Activated CD8-positive, alpha-beta memory T cell treated with anti-CD3 and anti-CD28 coated beads, Interleukin-2, amount 50 U/mL, for 48 hours (primary cell): ENCODE measurements around the gene CORO2B.
"Not testable (repeated sequence)": the region's sequence is repeated elsewhere in the genome, so short reads cannot be mapped to it uniquely, and the experiment has no call there.

Experiments
- DNase-seq: peaks from one replicate; pipeline ENCODE4 v3.0.0-alpha.2; 2020

Gene CORO2B

DNA sequence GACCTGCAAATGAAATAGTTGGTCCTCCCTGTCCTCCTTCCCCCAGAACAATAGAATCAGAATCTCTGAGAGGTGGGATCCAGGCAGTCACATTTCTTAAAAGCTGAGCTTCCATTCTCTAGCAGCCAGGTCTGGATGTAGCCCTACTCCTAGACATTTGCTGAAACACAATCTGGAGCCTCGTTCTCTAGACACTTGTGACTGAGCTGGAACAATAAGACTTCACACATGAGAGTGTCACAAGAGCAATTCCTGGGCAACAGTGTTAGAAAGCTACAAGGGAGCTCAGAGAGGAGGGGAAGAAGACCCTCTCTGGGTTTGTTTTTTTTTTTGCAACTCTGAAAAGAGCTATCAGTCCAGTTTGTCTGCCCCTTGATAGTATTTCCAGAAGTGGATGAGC is 14.5 kb downstream of the CORO2B start:
- DNase-seq = no peak

DNA sequence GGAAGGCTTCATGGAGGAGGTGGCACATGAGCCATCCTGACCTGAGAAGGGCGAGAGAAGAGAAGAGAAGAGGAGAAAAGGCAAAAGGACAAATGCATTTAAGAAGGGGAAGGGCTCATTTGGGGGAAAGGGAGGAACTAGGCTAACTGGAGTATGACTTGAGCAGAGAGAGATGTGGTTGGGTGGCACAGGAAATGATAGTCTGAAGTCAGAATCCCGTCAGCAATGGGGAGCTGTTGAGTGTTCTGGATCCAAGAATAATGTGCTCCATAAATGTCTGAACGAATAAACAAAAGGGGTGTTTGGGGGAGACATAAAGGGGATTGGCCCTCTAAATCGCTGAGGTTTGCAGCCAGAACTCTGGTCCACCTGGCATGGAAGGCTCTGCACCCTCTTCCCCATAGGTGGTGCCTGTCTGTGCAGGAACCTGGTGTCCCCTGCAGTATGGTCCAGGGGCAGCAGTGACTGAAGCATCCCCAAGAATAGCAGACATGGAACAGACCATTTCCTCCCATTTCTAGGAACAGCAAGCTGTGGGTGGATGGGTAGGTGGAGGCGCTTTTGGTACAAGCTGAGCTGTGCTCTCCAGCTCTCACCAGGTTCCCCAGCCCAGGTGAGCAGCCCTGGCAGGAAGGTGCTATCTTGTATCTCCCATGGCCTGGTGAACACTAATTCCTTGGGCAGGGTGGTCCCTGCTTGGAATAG is 15.2 kb downstream of the CORO2B start:
- no peak for DNase-seq

DNA sequence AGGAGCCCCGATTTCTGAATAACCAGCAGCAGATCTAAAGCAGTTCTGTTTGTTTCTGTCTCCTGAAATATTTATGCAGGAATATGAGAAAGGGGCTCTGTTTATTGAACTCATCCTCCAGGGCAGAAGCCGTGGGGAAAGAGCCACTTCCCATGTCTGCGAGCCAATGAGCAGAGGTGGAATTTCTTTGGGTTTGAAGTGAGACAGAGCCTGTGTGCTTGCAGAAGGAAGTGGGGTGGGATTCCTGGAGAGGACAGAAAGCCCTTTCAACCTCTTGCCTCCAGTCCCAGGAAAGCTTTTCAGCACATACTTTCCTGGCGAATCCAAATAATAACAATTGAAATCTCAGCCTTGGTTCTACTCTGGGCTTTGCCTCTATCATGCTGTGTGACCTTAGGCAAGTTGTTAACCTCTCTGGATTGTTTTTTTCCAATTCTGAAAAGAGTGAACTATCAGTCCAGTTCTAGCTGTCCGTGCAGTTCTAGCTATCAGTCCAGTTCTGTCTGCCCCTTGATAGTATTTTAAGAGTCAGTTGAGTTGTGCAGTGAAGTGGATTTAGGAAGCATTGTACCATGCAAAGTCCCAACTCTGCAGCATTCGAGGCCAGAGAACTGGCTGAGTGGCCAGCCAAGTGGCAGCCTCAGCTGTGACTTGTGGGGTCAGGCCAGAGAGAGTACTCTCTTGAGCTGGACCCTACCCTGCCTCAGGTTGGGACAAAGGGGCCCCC is 15.9 kb downstream of the CORO2B start:
- DNase-seq = no peak

DNA sequence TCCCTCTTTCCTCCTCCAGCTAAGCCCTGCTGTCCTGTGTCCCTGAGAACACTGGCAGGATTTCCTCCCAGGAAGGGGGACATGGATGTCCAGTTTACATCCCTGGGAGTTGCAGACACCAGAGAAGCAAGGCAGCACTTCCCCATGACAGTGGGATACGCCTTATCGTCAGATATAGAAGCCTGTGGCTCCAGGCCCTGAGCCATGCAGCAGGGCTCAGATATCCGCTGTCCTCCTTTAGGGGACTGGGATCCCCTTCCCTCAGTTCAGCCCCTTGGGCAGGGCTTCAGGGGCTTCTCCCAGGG is 16.4 kb downstream of the CORO2B start:
- no peak for DNase-seq

DNA sequence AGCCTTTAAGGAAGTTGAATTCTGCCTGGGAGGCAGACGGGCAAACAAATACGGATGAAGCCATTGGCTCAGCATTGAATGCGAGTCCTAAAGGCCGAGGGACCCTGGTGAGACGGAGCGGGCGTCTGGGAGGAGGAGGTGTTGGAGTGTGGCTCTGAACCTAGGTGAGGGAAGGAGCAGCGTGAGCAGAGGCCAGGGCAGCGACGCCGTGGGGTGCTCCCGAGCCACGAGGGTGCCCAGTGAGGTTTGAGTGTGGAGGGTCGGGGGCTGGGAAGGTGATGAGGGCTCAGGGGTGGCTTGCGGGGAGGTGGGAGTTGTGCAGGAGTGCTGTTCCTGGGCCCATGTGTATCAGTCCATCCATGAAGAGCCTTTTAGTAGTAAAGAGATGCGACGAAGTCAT is 17.0 kb downstream of the CORO2B start:
- no peak for DNase-seq

DNA sequence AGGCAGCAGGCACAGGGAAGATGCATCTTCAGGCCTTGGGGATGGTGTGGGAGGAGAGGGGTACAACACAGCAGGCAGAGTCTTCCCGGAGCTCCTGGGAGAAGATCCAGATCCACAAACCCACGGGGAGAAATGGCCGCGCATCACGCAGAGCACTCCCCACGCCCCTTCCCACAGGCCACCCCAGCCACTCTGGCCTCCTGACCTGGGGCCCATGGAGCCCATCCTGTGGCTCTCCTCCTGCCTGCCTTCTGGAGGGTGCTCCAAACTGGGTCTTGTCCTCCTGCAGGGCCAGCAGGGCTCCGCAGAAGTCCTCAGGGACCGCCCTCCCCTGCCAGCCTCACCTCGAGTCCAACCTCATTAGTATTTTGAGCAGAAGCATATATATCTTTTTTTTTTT is 17.9 kb downstream of the CORO2B start:
- no peak for DNase-seq

DNA sequence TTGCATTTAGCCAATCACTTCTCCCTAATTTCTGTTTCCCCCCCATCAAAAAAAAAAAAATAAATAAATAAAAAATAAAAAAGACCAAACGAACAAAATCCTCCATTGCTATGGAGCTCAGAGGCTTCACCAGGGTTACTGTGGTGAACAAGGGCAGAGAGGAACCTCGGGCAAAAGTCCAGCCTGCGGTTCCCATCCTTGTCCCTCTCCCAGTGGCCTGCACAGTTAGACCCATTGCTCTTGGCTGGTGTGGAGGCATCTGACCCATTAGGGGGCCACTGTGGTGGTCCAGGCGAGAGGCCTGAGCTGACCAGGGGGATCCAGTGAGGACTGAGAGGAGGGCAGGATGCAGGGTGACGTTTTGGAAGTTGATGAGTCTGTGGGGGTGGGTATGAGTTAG is 18.8 kb downstream of the CORO2B start:
- no peak for DNase-seq

DNA sequence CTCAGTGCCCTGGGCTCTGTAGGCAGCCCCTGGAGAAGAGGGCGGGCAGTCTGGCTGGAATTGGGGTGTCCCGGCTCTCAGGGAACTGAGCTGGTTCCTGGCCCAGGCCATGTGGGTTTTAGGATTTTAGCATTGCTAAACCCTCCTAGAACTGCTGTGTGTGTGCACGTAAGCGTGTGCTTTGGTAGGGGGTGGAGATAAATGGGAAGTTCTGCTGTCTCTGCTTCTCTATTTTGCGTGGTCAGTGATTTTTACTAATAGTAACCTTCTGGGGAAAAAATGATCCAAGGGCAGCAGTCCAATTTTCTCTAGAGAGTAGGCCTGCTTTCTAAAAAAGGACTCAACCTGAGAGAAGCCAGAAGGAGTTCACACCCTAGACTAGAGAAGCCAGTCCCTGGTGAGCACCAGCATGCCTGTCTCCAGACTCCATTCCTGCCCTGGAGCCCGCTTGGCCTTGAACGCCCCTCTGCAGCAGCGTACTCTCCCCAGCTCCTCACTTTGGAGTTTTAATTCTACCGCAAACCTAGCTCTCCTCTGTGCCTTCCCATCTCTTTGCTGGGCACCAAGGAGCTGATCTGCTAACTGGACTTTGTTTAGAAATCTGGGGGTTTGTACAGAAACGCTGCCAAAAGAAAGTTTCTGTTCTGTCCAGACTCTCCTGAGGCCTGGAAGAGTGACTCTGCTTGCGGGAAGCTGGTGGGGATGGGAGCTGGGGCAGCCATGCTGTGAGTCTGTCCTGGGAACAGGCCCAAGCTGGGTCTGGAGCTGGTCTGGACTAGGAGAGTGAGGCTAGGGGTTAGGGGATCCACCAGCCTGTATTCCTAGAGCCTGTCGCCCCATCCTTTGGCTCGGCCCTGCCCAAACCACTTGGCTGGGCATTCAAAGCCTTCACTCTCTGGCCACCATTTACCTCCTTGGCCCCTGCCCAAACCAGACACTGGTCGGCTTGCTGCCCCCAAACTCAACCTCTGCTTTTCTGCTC is 19.7 kb downstream of the CORO2B start:
- DNase-seq = no peak

DNA sequence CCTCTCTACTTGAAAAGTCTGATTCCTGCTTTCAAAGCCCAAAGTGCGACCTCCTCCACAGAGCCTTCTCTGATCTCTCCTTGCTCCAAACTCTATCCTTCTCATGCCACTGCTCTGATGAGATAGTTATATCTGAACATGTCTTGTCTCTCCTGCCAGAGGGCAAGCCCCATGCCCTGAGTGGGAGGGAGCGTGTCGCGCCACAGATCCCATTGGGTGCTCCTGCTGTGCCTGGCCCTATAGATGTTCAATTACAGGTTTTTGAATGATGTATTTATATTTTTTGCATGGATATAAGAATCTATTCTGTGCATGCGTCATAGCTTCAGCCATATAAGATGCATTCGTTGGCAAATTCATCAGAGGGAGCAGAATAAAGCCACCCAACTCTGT is 20.4 kb downstream of the CORO2B start:
- DNase-seq = no peak

DNA sequence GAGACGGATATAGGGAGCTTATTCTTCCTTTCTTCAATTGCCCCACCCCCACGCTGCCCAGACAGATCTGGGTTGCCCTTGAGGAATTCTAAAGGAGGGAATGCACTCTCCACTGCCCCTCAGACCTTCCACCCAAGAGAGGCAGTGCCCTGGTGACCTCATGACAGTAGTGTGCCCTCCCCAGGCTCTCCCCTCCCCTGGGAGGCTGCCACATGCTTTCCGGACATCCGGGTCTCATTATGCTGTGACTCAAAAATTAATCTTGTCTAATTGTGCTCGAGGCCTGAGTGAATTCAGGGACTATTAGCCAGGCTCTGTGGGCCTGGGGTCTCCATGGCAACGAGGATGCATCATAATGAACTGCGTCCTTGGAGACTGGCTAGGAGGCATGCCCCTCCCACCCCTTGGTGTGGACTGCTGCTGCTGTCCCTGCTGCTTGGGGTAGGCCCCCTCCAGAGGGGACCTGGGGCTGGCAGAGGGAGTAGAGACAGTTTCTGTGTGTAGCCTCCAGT is 20.8 kb downstream of the CORO2B start:
- no peak for DNase-seq

DNA sequence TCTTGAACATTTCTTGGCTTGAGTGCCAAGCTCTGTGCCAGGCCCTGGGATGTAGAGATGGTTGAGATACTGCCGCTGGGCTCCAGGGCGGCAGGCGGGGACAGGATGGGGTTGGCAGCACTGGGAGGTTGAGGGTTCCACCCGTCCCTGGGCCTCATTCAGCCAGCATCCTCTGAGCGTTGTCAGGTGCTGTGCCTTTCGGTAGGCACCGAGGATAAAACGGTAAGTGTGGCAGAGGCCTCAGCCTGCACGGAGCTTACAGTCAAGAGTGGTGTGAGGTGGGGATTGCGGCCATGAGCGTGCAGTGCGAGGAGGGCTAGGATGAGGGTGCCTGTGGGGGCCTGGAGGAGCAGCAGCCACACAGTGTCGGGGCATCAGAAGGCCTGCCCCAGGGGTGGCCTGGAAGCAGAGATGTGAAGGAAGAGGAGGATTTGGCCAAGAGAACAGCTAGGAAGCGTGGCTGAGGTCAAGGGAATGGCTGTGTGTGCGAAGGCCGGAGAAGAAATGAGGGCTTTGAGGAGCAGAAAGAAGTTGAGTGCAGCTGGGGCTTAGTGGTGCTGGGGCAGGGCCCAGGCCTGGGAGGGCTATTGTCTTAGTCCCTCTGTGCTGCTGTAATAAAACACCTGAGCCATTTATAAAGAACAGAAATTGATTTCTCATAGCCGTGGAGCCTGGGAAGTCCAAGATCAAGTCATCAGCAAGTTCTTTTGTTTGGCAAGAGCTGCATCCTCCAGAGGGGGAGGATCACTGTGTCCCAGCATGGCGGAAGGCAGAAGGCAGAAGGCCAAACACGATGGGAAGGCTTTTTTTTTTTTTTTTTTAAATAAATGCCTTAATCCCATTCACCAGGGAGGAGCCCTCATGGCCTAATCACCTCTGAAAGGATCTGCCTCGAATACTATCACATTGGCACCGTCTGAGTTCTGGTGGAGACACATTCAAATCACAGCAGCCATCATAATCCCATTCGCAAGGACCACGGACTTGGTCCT is 22.7 kb downstream of the CORO2B start:
- DNase-seq = no peak

DNA sequence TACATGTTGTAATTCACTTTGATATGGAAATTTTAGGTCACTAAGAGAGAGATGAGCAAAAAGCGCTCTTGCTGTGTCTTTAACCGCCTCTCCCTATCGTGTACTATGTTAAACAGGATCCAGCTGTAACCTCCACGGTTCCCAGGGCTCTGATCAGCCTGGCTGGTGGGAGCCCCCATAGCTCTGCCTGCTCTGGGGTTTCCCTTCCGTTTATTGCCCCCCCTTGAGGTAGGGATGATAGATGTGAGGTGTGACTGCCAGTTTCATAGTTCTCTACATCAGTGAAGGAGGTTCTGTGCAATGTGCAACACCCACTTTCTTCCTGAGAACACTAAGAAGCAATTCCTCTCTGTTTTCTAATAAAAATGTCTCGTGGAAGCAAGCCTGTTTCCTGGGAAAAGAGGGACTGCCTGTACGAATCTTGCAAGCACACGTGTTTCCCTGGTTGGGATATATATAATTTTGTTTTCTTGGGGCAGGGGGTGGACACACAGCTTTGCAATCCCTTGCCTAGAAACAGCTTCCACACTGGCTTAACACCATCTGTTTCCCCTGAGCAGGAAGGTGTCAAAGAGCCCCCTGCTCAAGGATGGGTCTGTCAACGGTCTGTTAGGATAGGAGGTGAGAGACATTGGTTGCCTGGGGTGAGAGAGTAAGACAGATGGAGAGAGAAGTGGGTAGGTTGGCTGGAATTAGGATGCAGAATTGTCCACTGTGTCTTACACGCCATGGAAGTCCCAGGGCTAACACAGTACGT is 23.8 kb downstream of the CORO2B start:
- no peak for DNase-seq

DNA sequence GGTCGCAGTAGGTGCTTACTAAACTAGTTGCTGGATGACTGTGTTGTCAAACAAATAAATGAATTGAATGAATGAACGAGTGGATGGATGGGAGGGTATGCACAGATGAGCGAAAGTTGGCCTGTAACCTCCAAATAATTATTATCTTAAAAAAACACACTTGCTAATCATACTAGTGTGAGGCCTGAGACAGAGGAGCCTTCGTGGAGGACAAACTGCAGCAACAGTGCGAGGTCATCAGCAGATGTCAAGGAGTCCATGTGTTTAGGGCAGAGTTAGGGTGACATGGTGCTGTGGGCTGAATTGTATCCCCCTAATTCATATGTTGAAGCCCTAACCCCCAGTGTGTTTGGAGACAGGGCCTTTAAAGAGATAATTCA is 24.4 kb downstream of the CORO2B start:
- no peak for DNase-seq

DNA sequence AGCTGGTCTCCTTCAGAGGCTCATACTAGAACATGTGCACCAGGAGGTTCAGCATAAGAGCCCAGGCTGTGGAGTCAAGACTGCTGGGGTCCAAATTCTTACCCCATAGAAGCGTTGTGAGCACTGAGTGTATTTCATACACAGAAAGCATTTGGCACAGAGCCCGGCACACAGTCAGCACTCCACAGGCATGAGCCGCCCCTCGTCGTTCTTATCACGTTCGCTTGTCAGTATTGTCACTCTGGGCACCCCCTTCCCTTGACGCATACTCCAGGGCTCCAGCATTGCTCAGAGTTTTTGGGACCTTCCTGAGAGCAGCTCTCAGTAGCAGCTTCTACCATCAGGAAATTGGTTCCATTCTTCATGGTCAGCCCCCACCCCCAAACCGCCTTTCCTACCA is 25.2 kb downstream of the CORO2B start:
- no peak for DNase-seq

DNA sequence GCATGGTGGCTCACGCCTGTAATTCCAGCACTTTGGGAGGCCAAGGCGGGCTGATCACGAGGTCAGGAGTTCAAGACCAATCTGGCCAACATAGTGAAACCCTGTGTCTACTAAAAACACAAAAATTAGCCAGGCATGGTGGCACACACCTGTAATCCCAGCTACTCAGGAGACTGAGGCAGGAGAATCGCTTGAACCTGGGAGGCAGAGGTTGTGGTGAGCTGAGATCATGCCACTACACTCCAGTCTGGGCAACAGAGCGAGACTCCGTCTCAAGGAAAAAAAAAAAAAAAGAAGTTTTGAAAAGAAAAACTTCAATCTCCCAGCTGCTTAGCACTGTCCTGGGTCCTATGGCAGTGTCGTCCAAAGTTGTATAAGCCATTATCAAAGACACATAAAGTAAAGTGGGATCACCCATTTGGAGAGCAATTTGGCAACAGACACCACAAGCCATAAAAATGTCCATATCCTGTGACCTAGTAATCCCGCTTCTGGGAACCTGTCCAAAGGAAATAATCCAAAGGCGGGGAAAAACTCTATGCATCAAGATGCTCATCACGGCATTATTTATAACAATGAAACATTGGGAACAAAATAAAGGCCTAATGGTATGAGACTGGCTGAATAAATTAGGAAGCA is 26.2 kb downstream of the CORO2B start:
- not testable (repeated sequence) for DNase-seq

DNA sequence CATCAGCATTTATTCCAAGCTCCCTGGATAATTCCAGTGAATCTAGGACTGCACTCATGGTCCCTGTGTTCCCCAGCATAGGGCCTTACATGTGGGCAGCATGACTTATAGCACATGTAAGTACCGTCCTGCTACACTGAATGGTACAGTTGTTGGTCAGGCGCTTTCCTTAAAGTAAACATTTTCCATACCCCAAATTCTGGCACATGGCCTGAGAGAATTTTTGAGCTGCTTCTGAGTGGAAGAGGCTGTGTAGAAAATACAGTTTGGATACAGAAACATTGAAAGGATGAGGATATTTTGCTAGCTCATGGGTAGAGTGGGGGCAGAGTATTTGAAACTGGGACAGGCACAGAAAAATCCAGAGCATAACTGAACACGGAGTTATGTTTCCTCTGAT is 27.6 kb downstream of the CORO2B start:
- no peak for DNase-seq

DNA sequence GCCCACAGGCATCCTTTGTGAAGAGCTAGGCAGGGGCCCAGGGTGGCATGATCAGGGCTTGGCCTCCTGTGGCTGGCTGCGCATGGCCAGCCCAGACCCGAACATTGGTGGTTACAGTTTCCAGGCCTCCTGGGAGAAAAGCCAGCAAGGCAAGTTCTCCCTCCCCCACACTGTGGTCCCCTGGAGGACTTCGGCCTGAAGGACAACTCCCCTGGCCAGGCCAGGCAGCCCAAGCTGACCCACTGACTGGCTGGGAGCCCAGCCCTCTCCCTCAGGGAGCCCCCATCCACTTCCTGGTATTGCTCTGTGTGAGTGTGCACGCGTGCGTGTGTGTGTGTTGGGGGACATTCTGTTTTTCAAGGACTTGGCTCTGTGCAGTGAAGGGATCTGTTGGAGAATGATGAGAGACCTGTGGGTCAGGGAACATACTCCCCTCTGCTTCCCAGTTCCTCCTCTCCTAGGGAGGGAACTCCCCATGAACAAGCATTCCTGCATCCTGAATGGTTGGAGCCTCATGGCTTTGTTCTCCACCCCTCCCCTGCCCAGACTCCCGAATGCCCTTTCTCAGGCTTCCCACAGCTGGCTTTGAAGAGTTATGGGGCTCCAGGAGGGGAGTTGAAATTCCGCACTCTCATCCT is 29.5 kb downstream of the CORO2B start:
- DNase-seq = no peak

DNA sequence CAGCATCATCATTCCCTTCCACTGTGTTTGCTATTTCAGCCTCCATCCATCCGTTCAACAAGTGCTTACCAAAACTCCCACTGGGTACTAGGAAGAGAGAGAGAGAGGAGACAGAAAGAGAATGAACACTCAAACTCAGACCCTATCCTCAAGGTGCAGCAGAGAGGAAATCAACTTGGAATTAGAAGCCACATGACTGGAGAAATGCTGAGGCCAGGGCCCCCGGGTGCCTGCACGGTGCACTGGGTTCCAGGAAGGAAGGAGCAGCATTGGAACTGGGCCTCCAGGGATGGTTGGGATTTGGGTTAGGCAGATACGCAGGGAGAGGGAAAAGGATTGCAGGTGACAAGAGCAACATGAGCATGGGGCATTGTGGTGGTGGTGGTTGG is 30.0 kb downstream of the CORO2B start:
- no peak for DNase-seq

DNA sequence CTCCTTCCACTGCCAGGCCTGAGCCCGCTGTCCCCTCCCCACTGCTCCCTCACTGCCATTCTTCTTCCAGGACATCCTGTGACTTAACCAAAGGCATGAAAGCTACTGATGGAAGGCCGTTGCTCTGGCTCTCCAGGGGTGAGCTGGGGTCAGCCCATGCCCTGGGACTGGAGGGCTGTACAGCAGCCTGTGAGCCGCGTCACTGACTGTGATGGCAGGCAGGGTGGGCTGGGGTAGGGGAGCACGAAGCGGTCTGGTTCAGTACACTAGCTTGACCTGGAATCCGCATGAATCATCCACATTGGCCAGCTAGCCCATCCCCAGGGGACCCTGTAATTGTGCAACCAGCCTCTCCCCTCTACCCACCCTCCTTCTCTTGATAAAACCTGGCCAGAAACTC is 30.8 kb downstream of the CORO2B start:
- DNase-seq = no peak

DNA sequence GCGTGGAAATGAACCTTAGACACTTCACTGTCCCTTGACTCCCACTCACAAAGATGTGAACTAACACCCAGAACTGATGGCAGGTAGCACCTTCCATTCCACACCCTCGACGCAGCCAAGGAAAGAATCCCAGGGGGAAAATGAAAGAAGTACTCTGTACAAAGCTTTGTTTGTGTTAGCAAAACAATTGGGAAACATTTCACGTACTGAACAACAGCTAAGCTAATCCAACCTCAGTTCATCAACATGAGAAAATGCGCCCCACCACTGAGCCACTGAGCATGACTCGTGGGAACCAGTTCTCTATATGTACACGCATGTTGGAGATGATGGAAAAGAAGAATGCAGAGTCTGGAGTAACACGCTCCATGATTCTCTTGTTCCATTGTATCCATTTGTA is 32.0 kb downstream of the CORO2B start:
- no peak for DNase-seq

DNA sequence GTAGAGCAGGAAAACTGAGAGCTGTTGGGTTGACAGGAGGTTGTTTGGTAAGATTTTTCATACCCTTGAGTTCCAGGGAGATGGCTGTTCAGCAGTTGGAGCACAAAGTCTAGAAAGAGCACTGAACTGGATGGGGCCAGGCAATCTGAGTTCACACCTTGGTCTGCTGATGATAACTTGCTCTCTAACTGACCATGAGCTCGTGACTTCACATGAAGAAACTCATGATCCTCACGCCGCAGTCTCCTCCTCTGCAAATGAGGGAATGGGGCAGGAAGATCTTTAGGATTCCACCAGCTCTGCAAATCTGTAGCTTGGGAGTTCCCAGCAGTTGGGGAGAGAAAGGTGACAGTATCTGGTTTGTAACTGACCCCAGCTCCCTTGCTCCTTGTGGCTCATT is 33.7 kb downstream of the CORO2B start:
- DNase-seq = no peak
